HG03354 (cell line): ENCODE results near the gene CYTH1.
"Not testable (repeated sequence)": the region's sequence is repeated elsewhere in the genome, so short reads cannot be mapped to it uniquely, and the experiment has no call there.

Experiments used
- ATAC-seq: cut with Tn5 transposase; IDR thresholded peaks from one replicate; pipeline ENCODE4 v1.9.1; 2021; ENCODE audit warnings: mild to moderate bottlenecking; ENCODE audit not compliant: unreplicated experiment, poor library complexity, severe bottlenecking

Gene CYTH1

GRCh38 chr17:78677303-78678221, 104.5 kb downstream of the CYTH1 start:
- ATAC-seq: no peak

GRCh38 chr17:78676412-78677302, 105.4 kb downstream of the CYTH1 start:
- ATAC-seq: no peak

- ATAC-seq: no peak
These were observed 106.2 kb downstream of the CYTH1 start for GRCh38 chr17:78675836-78676235.

GRCh38 chr17:78675316-78675616, 106.8 kb downstream of the CYTH1 start:
- no peak for ATAC-seq

- no peak for ATAC-seq
These were observed 107.3 kb downstream of the CYTH1 start for GRCh38 chr17:78674595-78675315.

- ATAC-seq: no peak
These were observed 107.9 kb downstream of the CYTH1 start for GRCh38 chr17:78674156-78674555.

- no peak for ATAC-seq
These were observed 108.7 kb downstream of the CYTH1 start for GRCh38 chr17:78673395-78673794.

- no peak for ATAC-seq
These were observed 109.2 kb downstream of the CYTH1 start for GRCh38 chr17:78672871-78673371.

GRCh38 chr17:78672005-78672404, 110.1 kb downstream of the CYTH1 start:
- ATAC-seq: no peak

- ATAC-seq: not testable (repeated sequence)
These were observed 110.4 kb downstream of the CYTH1 start for GRCh38 chr17:78671726-78672001.

- no peak for ATAC-seq
These were observed 111.0 kb downstream of the CYTH1 start for GRCh38 chr17:78670850-78671725.

- no peak for ATAC-seq
These were observed 112.0 kb downstream of the CYTH1 start for GRCh38 chr17:78669975-78670518.

GRCh38 chr17:78669256-78669974, 112.7 kb downstream of the CYTH1 start:
- ATAC-seq: no peak

- ATAC-seq: no peak
These were observed 113.2 kb downstream of the CYTH1 start for GRCh38 chr17:78668847-78669246.

- no peak for ATAC-seq
These were observed 114.1 kb downstream of the CYTH1 start for GRCh38 chr17:78667741-78668640.

- no peak for ATAC-seq
These were observed 115.0 kb downstream of the CYTH1 start for GRCh38 chr17:78667091-78667490.
